HG03139 (cell line): Measurements from ENCODE around the gene RAPGEF1.

ENCODE experiments used
- ATAC-seq: cut with Tn5 transposase; IDR thresholded peaks from one replicate; pipeline ENCODE4 v1.9.1; 2021; ENCODE audit not compliant: unreplicated experiment

RAPGEF1 gene

GRCh38 chr9:131628459-131629225 lies 111.2 kb downstream of the RAPGEF1 start:
- ATAC-seq: no peak

DNA sequence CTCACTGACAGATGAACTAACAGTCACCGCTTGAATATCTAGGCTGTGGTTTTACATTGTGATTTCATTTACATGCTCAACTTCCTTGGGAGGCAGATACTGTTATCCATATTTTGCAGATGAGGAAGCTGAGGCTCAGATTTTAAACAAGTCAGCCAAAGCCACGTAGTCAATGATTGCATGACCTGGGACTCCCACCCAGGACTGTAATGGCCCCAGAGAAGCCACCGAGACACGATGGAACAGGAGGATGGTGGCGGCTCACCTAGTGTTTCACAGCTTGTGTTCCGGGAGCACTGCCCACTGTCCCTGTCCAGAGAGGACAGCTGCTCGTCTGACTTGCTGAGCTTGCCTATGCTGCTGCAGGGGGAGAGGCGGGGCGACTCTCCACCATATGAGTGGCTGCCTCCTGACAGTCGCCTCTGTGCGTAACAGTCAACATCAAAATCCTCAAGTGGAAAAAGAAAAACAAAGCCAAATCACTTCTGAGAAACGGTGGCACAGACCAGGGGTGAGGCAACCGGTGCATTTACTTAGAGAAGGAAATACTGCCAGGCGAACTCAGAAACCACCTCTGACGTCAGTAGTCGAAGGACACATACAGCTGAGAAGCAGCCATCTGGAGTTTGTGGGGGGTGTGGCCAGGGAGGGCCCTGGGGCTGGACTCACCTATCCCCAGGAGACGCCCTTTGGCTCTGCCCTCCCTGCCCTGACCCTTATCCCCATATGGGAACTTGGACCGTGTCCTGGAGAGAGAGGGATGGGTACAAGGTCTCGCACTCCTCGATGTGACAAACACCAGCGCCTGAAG lies 112.0 kb downstream of the RAPGEF1 start:
- no peak for ATAC-seq

- ATAC-seq: no peak
Observed at GRCh38 chr9:131627326-131627647, 112.6 kb downstream of the RAPGEF1 start.

GRCh38 chr9:131625790-131626670 lies 113.8 kb downstream of the RAPGEF1 start:
- ATAC-seq: no peak

GRCh38 chr9:131625508-131625787 lies 114.4 kb downstream of the RAPGEF1 start:
- no peak for ATAC-seq

DNA sequence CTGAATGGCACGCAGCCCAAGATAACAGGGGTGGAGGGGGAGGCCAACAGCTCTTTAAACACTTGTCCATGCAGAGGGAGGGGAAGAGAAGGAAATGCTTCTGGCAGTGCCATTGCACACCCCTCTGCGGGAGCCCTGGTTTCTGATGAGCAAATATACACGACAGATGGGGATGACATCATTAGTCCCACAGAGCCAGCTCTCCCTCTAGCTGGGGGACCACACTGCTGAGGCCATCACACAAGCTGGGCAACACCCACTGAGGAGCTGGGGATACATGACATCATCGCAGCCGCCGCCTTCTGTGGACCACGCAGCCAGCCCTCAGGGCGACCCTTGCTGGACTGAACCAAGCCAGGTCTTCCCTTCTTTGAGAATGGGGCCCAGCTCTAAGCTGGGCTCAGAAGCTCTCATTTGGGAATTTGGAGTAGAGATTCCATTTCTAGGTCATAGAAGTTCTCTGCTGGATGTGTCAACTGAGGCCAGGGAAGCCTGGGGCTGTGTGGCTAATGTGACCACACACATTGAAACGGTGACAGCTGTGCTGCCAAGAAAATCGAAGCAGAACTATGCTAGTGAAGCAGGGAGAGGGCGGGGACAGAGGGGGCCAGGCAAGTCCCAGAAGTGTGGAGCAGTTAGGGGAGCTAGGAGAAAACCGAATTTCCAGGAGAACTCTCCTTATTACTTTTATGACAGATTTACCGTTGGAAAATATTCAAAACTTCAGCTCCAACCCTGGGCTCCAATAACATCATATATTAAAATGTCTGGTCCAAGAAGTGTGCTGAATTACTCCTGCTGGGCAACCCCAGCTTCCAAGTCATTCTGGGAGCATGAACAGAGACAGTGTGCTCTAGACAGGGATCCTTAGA lies 115.0 kb downstream of the RAPGEF1 start:
- ATAC-seq: no peak

- no peak for ATAC-seq
Observed at GRCh38 chr9:131623655-131624330, 116.1 kb downstream of the RAPGEF1 start.

DNA sequence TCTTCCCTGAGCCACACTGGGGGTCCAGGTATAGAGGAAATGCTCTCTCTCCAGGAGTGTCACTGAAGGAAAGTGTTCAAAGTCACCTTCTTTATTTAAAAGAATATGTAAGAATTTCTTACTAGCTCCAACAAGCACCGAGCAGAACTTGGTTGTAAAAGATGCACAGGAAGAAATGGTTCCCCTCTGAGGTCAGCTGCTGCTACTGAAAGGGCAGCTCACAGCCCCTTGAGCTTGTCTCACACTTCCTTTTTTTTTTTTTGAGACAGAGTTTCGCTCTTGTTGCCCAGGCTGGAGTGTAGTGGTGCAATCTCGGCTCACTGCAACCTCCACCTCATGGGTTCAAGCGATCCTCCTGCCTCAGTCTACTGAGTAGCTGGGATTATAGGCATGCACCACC lies 117.4 kb downstream of the RAPGEF1 start:
- no peak for ATAC-seq

DNA sequence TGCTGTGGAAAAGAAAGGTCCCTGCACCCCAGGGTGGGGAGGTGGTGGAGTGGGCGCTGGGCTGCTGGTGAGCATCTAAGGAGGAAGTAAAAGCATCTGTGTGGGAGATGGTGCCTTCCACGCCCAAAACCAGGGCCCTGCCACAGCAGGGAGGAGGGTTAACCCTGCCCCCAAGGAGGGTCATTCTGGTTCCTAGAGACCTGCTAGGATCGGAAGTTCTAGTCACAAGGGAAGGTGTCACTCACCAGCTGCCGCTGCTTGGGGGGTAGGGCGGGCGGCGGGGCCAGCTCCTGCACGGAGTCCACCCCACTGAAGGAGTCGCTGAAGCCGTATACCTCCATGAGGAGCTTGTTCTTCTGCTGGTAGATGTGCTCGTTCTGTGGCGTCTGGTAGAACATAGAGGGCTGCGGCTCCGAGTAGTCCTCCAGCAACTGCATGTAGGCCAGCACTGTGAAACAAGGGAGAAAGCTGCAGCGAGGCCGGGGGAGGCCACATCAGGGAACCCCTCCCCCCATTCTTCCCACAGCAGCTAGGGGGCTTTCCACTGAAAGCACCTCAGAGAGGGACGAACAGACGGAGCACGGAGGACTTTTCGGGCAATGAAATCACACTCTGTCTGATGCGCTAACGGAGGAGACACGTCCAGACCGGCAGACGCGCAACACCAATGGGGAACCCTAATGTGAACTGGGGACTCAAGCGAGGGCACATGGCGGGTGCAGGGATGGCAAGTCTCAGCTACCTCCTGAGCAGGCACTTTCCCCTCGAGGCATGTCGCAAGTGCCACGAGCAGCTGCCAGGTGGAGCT lies 118.1 kb downstream of the RAPGEF1 start:
- ATAC-seq: no peak

DNA sequence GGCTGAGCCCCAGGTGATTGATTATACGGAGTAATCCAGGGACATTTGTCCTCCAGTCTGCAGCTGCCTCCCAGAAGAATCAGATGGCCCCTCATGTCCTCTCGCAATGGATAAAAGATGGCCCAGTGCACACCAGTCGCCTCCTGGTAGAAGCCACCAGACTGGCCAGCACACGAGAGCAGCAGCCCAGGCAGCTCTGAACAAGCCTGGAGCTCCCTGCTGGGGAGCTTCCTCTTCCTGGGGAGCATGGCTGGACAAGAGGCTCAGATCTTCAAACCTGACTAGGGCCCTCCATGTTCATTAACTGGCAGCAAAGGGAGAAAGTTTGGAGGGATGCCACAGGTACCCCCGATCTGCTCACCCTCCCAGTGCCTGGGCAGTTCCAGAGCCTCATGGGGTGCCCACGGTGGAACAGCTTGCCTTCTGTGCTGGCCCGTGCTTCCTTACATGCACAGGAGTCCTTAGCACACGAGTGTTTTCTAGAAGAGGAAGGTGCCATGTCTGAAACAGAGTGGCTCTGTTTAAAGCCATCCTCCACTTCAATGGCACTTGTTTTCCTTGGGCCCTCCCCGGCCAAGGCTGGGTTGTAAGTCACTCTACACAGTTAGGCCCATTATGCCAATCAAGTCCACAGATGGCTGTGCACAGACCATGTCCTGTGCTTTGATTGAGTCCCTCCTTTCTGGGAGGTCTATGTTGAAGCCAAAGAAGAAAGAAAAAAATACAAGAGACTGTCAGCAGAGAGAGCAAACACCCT lies 118.9 kb downstream of the RAPGEF1 start:
- ATAC-seq: no peak

- no peak for ATAC-seq
Observed at GRCh38 chr9:131619680-131620079, 120.2 kb downstream of the RAPGEF1 start.

DNA sequence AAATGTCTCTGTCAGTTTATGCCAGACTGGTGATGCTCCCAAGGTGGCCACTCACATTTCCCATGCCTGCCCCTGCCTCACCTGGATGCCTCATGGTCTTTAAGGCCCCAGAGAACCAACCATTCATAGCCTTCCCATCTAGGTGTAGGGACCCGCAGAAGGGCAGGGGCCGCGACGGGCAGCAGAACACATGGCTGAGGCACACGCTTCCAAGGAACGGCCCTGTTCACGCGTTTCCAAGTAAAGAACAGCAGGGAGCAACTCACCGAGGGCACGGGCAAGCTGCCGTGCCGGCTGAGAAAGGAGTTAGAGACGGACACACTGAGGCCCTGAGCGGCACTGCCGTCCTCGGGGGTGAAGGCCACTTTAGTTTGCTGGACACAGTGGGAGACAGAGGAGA lies 121.1 kb downstream of the RAPGEF1 start:
- ATAC-seq: no peak

DNA sequence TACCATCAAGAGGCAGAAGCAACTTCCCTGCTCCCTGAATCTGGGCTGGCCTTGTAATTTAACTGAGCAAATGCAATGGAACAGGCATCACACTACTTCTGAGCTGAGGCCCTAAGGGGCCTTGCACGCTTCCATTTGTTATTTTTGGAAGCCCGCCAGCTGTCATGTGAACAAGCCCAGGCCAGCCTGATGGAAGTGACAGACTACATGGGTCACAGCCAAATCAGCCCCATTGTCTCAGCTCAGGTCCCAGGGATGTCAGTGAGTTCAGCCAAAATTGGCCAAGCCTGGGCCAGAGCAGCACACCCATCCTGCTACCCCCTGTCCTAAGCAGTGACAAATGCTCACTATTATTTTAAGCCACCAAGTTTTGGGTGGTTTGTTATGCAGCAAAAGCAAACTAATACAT lies 121.8 kb downstream of the RAPGEF1 start:
- ATAC-seq: no peak

DNA sequence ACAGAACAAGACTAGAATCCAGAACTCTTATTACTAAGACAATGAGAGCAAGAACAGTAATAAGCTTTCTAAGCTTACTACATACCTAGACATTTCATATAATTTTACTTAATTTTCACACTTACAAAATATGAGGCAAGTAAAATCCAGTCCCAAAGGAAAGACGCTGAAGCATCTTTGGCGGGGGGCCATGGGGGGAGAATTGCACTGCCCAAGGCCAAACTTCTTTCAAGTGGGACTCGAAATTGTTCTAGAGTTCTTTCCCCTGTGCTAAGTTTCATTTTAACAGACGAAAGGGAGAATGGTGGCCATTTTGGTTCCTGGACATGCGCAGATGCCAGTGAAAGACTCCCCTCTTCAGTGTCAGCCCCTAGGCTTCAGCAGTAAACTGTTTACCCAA lies 122.3 kb downstream of the RAPGEF1 start:
- no peak for ATAC-seq

DNA sequence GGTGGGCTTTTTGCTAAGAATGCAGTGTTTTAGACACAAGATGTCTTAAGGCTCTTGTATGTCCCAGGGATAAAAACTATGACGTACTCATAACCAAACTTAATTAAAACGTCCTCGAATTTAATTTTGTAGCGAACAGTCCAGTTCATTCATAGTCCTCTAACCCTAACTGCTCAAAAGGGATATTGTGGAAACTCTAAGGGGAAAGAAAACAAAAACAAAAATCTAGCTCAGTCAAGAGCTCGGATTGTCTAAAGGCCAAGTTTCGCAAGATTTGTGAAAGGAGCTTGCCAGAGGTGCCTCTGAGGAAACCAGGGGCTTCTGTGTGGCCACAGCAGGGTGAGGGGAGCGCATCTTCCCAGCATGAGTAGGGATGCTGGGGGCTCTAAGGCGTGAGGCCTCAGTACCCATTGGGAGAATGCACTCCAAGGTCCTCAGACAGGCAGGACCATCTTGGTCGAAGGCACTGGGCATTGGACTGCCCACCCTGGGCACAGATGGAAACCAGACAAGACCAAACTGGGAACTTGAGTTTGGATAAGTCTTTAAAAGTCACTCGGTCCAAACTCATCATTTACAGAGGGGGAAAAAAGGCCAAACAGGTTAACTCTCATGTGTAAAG lies 122.8 kb downstream of the RAPGEF1 start:
- ATAC-seq: no peak

DNA sequence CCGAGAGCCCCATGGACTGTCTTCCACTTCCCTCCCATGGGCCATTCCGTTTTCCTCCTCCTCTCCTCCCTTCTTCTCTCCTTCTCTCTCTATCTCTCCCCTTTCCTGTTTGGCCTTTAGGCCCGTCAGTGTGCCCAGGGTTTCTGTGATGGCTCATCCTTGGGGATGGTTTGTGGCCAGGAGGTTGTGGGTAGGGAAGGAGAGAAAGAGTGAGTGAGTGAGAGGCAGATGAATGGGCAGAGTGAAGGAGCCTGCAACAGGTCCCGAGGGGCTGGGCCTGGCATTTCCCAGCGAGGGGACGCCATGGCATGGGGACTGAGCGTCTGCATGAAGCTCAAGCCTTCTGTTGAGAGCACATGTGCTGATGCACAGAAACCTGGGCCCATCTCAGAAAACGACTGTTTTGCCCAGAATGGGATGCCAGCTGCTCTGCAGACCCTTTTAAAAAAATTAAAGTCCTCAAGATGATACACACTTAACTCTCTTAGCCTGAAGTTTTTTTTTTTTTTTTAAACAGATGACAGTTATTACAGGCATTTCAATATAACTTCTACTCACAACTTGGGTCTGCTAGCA lies 125.4 kb downstream of the RAPGEF1 start:
- ATAC-seq: no peak

DNA sequence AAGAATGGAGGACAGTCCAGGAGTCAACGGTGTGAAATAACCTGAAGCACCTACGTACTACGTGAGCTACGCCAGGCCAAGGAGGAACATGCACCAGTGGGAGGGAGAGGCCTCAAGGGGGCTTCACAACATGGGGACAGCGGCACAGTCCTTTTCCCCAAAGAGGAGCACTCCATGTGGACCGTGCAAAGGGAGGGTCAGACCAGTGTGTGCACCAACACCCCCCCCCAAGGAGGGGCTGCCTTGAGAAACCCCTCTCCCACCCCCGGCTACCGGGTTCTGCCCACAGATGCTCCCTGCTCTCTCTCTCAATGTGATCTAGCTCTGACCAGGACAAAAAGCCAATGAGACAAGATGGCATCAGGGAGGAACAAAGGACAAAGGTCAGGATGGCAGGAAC lies 126.0 kb downstream of the RAPGEF1 start:
- ATAC-seq: no peak

DNA sequence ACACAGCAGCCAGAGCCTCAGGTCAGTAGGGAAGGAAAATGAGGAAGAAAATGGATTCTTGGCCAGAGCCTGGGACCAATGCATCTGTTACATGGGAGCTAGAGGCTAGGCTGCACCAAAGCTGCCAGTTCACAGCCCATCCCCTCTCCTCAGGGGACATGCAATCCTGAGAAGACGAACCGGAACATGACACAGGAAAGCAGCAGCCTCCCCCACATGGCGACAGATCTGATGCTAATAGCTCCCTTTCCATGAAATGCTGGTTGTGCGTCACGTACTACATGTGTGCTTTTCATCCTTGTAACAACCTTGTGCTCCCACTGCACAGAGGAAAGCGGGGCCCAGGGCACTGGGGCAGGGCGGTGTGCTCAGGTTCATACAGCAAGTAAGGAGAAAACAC lies 127.0 kb downstream of the RAPGEF1 start:
- no peak for ATAC-seq
